NCI-H2107 (cell line): Measurements from ENCODE around the gene FBXO15.

ENCODE experiments used
- DNase-seq: peaks from one replicate; lab custom pipeline; 2025; lab: John Stamatoyannopoulos, UW

Gene FBXO15

GRCh38 chr18:74110976-74111375 is 36.7 kb downstream of the FBXO15 start:
- no peak for DNase-seq

- DNase-seq: no peak
These were observed 37.5 kb downstream of the FBXO15 start for GRCh38 chr18:74110149-74110548.

GRCh38 chr18:74108460-74108859 is 39.2 kb downstream of the FBXO15 start:
- no peak for DNase-seq

- no peak for DNase-seq
These were observed 49.8 kb downstream of the FBXO15 start for GRCh38 chr18:74097803-74098202.

GRCh38 chr18:74092922-74093321 is 54.7 kb downstream of the FBXO15 start:
- no peak for DNase-seq

GRCh38 chr18:74084184-74084855 is 63.3 kb downstream of the FBXO15 start:
- no peak for DNase-seq

GRCh38 chr18:74083557-74083952 is 64.1 kb downstream of the FBXO15 start:
- no peak for DNase-seq

- no peak for DNase-seq
These were observed 64.7 kb downstream of the FBXO15 start for GRCh38 chr18:74082742-74083556.

GRCh38 chr18:74081966-74082741 is 65.5 kb downstream of the FBXO15 start:
- DNase-seq: peak; percentile 51

GRCh38 chr18:74078257-74078656 is 69.4 kb downstream of the FBXO15 start:
- no peak for DNase-seq

GRCh38 chr18:74074668-74075564 is 72.7 kb downstream of the FBXO15 start:
- DNase-seq: no peak

GRCh38 chr18:74073957-74074667 is 73.5 kb downstream of the FBXO15 start:
- no peak for DNase-seq

GRCh38 chr18:74069178-74070050 is 78.2 kb downstream of the FBXO15 start:
- no peak for DNase-seq

GRCh38 chr18:74068296-74068695 is 79.3 kb downstream of the FBXO15 start:
- DNase-seq: no peak

- no peak for DNase-seq
These were observed 81.6 kb downstream of the FBXO15 start for GRCh38 chr18:74066018-74066417.

GRCh38 chr18:74065366-74065765 is 82.3 kb downstream of the FBXO15 start:
- no peak for DNase-seq

GRCh38 chr18:74064510-74064909 is 83.1 kb downstream of the FBXO15 start:
- no peak for DNase-seq

GRCh38 chr18:74063557-74063956 is 84.1 kb downstream of the FBXO15 start:
- DNase-seq: no peak

GRCh38 chr18:74063023-74063422 is 84.6 kb downstream of the FBXO15 start:
- DNase-seq: no peak

GRCh38 chr18:74062037-74062436 is 85.6 kb downstream of the FBXO15 start:
- DNase-seq: no peak
